ENCODE measurements around the gene TTC3.

The TTC3 gene

GRCh38 chr21:37055271-37055855 lies 17.7 kb upstream of the TTC3 start:
- Histone ChIP-seq H3K4me1 (ENCODE audit: control insufficient read depth, insufficient read depth, low read length) (peaks cover 6% of the 10 kb centered on the region; the same call in 1 of the 2 replicates), H3K36me3 (ENCODE audit: control insufficient read depth in 2 of 2, insufficient read depth in 1 of 2, low read length in 2 of 2) (no peaks in the 10 kb centered on the region), H3K4me3 (ENCODE audit: low read depth, low read length) (no peak overlapping the region), H3K9me3 (ENCODE audit: control insufficient read depth, insufficient read depth, low read depth, low read length) (no peaks in the 10 kb centered on the region), H3K27ac (ENCODE audit: extremely low read depth, low read depth, low read length) (no peak overlapping the region)
- CTCF ChIA-PET: no interaction called here
- POLR2A ChIA-PET: no interaction called here
- no peak for TF ChIP-seq ZNF311 (tag by site-specific recombination; IDR thresholded peaks at IDR 0.05; ENCODE audit: borderline replicate concordance)
- TF ChIP-seq HOXC10 (CRISPR knock-in tag; IDR thresholded peaks at IDR 0.05): no peak
- no peak for TF ChIP-seq BCL11B (tag by site-specific recombination; IDR thresholded peaks at IDR 0.05; ENCODE audit: low read depth)
- TF ChIP-seq, protein P1, sequence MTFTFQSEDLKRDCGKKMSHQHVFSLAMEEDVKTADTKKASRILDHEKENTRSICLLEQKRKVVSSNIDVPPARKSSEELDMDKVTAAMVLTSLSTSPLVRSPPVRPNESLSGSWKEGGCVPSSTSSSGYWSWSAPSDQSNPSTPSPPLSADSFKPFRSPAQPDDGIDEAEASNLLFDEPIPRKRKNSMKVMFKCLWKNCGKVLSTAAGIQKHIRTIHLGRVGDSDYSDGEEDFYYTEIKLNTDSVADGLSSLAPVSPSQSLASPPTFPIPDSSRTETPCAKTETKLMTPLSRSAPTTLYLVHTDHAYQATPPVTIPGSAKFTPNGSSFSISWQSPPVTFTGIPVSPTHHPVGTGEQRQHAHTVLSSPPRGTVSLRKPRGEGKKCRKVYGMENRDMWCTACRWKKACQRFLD (tag by site-specific recombination; IDR thresholded peaks at IDR 0.05): no peak
- TF ChIP-seq ZNF132 (tag by site-specific recombination; IDR thresholded peaks at IDR 0.05; ENCODE audit: borderline replicate concordance): no peak
- no peak for TF ChIP-seq MEIS1 (CRISPR knock-in tag; IDR thresholded peaks at IDR 0.05; ENCODE audit: borderline replicate concordance)
- no peak for TF ChIP-seq ZNF37A (tag by site-specific recombination; IDR thresholded peaks at IDR 0.05)
- TF ChIP-seq SALL2 (tag by site-specific recombination; IDR thresholded peaks at IDR 0.05; ENCODE audit: borderline replicate concordance): no peak
- no peak for TF ChIP-seq ZNF433 (tag by site-specific recombination; IDR thresholded peaks at IDR 0.05; ENCODE audit: low read depth)
- no peak for TF ChIP-seq ZNF350 (tag by site-specific recombination; IDR thresholded peaks at IDR 0.05)

- POLR2A ChIA-PET: no interaction called here
Observed at GRCh38 chr21:37057614-37058013, 15.4 kb upstream of the TTC3 start.

More at GRCh38 chr21:37057614-37058013, 15.4 kb upstream of the TTC3 start:
- no peaks in the 10 kb centered on the region for H3K36me3 ChIP-seq (ENCODE audit: control insufficient read depth in 2 of 2, insufficient read depth in 1 of 2, low read length in 2 of 2)
- CTCF ChIA-PET: interaction anchor here (0.9 kb wide), 1 partner anchor 45 kb away, joined by 3 read pairs; no protein-coding TSS in a partner anchor
- no peak overlapping the region for H3K4me3 ChIP-seq (ENCODE audit: low read depth, low read length)
- H3K27ac ChIP-seq (ENCODE audit: extremely low read depth, low read depth, low read length): no peak overlapping the region
- peaks cover 14% of the 10 kb centered on the region for H3K4me1 ChIP-seq (ENCODE audit: control insufficient read depth, insufficient read depth, low read length)
- H3K9me3 ChIP-seq (ENCODE audit: control insufficient read depth, insufficient read depth, low read depth, low read length): no peaks in the 10 kb centered on the region
- TF ChIP-seq ZFP37 (tag by site-specific recombination; IDR thresholded peaks at IDR 0.05): no peak
- no peak for TF ChIP-seq ZNF623 (tag by site-specific recombination; IDR thresholded peaks at IDR 0.05)
- TF ChIP-seq, protein P2, sequence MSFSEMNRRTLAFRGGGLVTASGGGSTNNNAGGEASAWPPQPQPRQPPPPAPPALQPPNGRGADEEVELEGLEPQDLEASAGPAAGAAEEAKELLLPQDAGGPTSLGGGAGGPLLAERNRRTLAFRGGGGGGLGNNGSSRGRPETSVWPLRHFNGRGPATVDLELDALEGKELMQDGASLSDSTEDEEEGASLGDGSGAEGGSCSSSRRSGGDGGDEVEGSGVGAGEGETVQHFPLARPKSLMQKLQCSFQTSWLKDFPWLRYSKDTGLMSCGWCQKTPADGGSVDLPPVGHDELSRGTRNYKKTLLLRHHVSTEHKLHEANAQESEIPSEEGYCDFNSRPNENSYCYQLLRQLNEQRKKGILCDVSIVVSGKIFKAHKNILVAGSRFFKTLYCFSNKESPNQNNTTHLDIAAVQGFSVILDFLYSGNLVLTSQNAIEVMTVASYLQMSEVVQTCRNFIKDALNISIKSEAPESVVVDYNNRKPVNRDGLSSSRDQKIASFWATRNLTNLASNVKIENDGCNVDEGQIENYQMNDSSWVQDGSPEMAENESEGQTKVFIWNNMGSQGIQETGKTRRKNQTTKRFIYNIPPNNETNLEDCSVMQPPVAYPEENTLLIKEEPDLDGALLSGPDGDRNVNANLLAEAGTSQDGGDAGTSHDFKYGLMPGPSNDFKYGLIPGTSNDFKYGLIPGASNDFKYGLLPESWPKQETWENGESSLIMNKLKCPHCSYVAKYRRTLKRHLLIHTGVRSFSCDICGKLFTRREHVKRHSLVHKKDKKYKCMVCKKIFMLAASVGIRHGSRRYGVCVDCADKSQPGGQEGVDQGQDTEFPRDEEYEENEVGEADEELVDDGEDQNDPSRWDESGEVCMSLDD (tag by site-specific recombination; IDR thresholded peaks at IDR 0.05): no peak
- TF ChIP-seq ZNF792 (tag by site-specific recombination; IDR thresholded peaks at IDR 0.05): no peak
- TF ChIP-seq ZNF266 (tag by site-specific recombination; IDR thresholded peaks at IDR 0.05; ENCODE audit: low read depth): no peak
- TF ChIP-seq HOXC10 (CRISPR knock-in tag; IDR thresholded peaks at IDR 0.05): no peak
- TF ChIP-seq ZNF175 (tag by site-specific recombination; IDR thresholded peaks at IDR 0.05): no peak
- no peak for TF ChIP-seq ZNF24 (tag by site-specific recombination; IDR thresholded peaks at IDR 0.05)
- no peak for TF ChIP-seq ZNF664 (tag by site-specific recombination; IDR thresholded peaks at IDR 0.05)
- no peak for TF ChIP-seq ZNF701 (tag by site-specific recombination; IDR thresholded peaks at IDR 0.05)
- no peak for TF ChIP-seq ZNF830 (tag by site-specific recombination; IDR thresholded peaks at IDR 0.05; ENCODE audit: low read depth)
- TF ChIP-seq ZNF184 (tag by site-specific recombination; IDR thresholded peaks at IDR 0.05): no peak
- no peak for TF ChIP-seq REST (tag by site-specific recombination; IDR thresholded peaks at IDR 0.05)
- TF ChIP-seq ZNF501 (tag by site-specific recombination; IDR thresholded peaks at IDR 0.05): no peak
- TF ChIP-seq ZNF335 (tag by site-specific recombination; conservative IDR thresholded peaks at IDR 0.05): no peak
- TF ChIP-seq IKZF3 (tag by site-specific recombination; IDR thresholded peaks at IDR 0.05): no peak
- no peak for TF ChIP-seq ZNF19 (tag by site-specific recombination; IDR thresholded peaks at IDR 0.05; ENCODE audit: low read depth)
